Ecto neural progenitor cell (in vitro differentiated cells): ENCODE measurements around the gene MAS1L.
A peak's percentile ranks its signal among the peaks of the same experiment; 100 is the strongest.

Experiments used
- DNase-seq: peaks from one replicate; pipeline ENCODE4 v3.0.0-alpha.2; 2018; ENCODE audit warnings: low spot score

Gene MAS1L

GRCh38 chr6:29510746-29511300, 23.1 kb upstream of the MAS1L start:
- DNase-seq, result peak; percentile 21

DNA sequence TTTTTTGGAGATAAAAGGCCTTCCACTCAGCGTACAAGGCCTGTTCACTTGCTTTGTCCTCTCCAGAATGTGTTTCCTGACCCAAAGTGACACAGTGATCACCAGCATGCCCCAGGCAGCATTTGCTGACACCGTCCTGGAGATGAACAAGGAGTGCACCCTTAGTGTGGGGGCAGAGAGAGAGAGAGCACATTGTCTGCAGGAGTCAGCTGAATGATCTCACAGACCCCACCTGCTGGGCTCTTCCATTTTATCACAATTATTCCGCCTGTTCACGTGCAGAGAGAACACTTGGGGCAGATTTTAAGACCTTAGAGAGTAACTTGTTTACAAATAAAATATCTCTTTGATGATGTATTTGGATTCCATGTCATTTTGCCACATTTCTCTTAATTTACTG, 22.4 kb upstream of the MAS1L start:
- peak; percentile 49 for DNase-seq

GRCh38 chr6:29509711-29510110, 22.0 kb upstream of the MAS1L start:
- peak; percentile 35 for DNase-seq

- peak; percentile 34 for DNase-seq
These were observed 21.5 kb upstream of the MAS1L start for GRCh38 chr6:29509239-29509638.

- DNase-seq, result no peak
These were observed 19.6 kb upstream of the MAS1L start for GRCh38 chr6:29507319-29507718.

- peak; percentile 24 for DNase-seq
These were observed 18.8 kb upstream of the MAS1L start for GRCh38 chr6:29506446-29507067.

DNA sequence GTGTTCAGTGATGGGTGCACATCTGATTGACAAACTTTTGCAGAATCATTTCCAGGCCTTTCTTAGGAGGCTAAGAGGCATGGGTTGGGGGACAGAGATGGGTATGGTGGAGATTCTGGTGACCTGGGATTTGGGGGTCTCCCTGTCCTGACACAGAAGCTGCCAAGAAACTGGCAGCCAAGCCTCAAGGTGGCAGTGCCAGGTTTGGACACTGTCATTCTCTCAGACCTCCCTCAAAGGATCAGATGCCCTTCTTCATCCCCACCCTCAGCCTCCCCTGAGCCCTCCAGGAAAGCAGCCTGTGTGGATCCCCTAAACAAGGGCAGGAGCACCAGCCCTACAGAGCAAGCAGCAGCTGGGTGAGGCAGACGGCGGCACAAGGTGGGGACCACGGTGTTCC, 18.1 kb upstream of the MAS1L start:
- no peak for DNase-seq

DNA sequence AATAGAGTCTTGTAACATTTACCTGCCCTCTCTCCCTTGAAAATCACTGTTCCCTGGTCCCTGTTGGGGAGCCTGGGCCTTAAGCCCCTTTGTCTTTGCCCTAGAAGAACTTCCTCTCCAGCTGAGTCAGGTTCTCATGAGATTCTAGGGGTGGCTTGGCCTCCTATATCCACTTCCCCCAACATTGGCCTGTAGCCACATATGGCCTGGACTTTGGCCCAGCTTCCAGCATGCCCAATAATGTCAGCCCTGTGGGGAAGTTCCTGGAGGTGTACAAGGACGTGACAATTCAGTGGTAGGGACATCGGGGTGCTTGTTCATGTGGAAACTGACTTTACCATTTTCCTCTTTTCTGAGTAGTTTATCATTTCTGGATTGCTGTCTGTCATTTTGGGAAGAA, 17.2 kb upstream of the MAS1L start:
- DNase-seq, result no peak

GRCh38 chr6:29502597-29502996, 14.8 kb upstream of the MAS1L start:
- no peak for DNase-seq

DNA sequence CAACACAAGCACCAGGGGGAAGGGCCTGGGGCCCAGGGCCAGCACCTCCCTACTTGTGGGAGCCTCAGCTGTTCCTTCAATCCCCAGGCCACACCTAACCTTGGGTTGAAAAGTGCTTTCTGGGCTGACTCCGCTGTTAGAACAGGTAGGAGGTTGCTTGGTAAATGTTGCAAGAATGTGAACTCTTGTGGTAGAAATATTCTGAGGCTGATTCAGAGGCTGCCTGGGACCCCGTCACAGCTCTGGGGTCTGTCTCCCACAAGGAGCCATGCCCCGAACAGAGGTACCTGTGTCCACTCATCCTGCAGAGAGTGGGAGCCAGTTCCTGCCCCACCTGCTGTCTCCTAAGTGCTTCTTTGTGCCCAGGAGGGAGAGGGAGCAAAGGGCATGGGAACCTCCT, 14.4 kb upstream of the MAS1L start:
- no peak for DNase-seq

DNA sequence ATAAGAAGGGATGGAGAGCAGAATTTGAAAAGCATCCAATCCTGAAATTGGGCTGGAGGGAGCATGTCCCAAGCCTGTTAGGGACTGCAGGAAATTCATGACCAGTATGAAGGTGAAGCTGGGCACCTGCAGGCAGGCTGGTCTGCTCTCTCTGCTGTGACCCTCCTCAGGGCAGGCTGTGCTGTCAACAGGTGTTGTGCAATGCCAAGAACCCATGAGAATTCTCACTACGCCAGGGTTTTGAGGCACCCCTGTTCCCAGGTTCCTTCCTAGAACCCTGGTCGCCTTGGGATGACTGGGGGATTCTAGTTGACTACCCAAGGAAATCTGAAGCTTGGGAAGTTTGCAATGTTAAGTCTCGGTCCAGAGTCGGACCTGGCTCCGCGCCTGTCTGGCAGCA, 13.3 kb upstream of the MAS1L start:
- DNase-seq, result no peak

GRCh38 chr6:29500594-29500993, 12.8 kb upstream of the MAS1L start:
- no peak for DNase-seq

DNA sequence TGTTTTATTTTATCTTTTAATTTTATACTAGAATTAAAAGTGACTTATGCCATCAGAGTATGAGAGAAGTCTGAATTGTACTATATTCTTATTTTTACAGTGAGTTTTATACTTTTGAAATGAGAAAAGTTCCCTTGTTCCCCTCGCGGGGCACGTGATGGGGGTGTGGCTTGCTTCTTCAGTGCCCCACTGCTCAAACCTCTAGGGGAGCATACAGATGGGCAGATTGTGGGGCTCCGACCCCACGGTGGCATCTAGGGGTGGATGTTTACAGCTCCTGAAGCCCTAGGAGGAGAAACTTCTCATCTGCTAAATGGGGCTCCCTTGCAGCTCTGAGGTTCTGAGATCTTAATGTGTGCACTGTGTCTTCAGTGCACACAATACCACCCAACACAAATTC, 11.9 kb upstream of the MAS1L start:
- DNase-seq, result no peak

GRCh38 chr6:29496961-29497360, 9.2 kb upstream of the MAS1L start:
- no peak for DNase-seq

DNA sequence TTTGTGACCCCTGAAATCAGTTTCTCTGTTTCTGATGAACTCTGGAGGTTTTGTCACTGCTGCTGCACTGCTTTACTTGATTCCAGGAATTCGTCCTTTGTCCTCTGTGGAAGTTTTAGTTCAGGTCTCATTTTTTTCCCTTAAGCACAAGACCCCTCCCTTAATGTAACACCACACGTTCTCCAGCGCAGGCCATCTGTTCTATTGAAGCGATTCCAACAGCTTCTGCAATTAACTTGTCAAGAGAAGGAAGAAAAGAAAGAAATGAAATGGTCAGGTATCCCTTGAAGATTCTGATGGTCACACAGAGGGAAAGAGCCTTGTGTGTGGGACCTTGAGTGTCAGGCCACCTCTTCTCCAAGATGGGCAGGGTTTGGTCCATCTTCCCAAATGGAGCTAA, 7.8 kb upstream of the MAS1L start:
- no peak for DNase-seq

DNA sequence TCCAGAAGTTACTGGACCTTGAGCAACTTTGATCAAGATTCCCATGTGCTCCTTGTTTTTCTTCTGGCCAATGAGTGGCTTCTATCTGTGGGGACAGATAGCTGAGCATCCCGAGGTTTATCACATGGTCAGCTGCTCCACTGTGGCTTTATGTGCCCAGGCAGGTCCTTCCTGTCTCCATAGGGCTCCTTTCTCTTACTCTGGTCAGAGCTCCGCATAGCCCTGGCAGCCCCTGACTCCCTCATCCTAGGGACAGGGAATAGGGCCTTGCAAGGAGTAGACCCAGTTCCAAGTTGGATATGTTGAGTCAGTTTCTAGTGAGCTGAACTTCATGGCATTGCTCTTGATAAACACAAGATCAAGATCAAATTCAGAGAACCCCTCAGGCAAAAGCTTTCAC, 6.4 kb upstream of the MAS1L start:
- no peak for DNase-seq

- no peak for DNase-seq
These were observed 5.5 kb upstream of the MAS1L start for GRCh38 chr6:29493261-29493660.

DNA sequence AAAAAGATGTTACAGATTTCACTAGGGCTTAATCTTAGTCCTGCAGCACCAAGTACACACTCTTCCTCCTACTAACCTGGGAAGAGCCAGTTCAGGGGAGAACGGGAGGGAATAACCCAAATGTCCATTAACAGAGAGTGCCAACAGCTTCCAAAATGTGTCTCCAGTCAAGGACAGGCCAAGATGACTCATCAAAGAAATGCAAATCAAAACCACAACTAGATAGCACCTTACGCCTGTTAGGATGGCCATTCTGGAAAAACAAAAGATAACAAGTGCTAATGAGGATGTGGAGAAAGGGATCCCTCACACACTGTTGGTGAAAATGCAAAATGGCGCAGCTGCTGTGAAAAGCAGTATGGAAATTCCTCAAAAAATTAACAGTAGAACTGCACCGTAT, 3.8 kb upstream of the MAS1L start:
- DNase-seq, result no peak

- DNase-seq, result no peak
These were observed 2.8 kb upstream of the MAS1L start for GRCh38 chr6:29490552-29490951.

- DNase-seq, result no peak
These were observed 2.3 kb upstream of the MAS1L start for GRCh38 chr6:29490055-29490454.

DNA sequence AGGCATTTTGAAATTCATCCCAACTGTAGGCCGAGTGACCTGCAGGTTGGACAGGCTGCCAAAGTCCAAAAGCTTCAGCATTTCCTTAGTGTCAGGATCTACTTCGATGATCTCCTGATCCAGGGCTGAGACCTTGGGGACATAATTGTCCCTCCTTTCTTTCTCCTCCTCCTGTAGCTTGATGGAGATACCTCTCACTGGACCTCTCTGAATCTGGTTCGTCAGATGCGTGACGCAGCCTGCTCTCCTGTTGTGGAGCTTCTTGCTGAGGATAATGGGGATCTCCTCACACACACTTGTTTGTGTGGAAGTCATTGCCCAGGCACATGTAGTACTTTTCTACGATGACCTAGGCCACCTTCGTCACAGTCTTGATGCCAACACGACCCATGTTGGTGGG, 1.5 kb upstream of the MAS1L start:
- no peak for DNase-seq

DNA sequence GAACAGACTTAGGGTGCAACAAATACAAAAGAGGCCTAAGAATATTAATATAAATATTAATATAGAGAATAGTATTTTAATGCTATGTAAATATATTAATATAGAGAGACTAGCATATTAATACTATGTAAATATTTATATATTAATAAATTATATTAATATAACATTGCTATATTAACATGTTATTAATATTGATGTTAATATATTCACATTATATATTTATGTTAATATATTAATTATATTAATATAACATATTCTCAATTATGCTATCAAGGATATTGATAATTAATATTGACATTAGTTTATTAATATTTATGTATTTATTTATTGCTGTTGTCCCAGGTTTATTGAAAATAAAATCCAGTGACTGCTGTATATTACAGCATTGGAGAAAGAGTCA, 1.1 kb upstream of the MAS1L start:
- no peak for DNase-seq

GRCh38 chr6:29487131-29487530, 625 bp downstream of the MAS1L start:
- DNase-seq, result no peak

DNA sequence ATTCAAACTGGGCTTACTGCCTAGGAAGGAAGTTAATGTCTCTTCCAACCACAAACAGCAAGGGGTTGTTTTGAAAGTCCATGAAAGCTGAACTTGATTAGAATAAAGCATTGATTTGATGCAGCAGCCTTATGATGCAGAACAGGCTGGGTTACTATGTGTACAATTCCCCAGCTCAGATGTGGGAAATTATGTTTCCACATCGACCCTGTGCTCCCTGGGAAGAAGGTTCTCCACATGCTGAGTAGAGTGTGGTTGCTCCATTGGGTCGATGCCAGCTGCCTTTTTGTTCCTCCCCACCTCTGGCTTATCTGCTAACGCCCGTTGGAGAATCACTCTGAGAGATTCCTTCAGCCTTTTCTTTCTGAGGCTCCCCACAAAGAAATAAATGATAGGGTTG, 1.2 kb downstream of the MAS1L start:
- DNase-seq, result no peak

GRCh38 chr6:29483735-29484134, 4.0 kb downstream of the MAS1L start:
- DNase-seq, result no peak
